HFFc6 (cell line): ENCODE results near the gene EVA1B. TPM values are rescaled to one million over a fixed set of nuclear protein-coding genes. Genes with fewer than 3 reads are reported as not detected.
A peak's percentile ranks its signal among the peaks of the same experiment; 100 is the strongest.

ENCODE experiments used
- DNase-seq: peaks from one replicate; pipeline ENCODE4 v3.0.0-alpha.2; 2018
- H3K27ac Mint-ChIP-seq: 2 replicates; pipeline ENCODE4 v1.8.0; 2020; ENCODE audit warnings: mild to moderate bottlenecking, mixed read lengths
- H3K27me3 Mint-ChIP-seq: 2 replicates; pipeline ENCODE4 v1.8.0; 2021; ENCODE audit warnings: mild to moderate bottlenecking, moderate library complexity, mixed read lengths; ENCODE audit not compliant: insufficient read depth
- H3K36me3 Mint-ChIP-seq: 2 replicates; pipeline ENCODE4 v1.8.0; 2021; ENCODE audit warnings: low read depth, mixed read lengths
- H3K4me1 Mint-ChIP-seq: 2 replicates; pipeline ENCODE4 v1.8.0; 2020; ENCODE audit warnings: low read depth, mixed read lengths
- H3K4me3 Mint-ChIP-seq: 2 replicates; pipeline ENCODE4 v1.8.0; 2020; ENCODE audit warnings: mild to moderate bottlenecking, moderate library complexity, mixed read lengths
- H3K9me3 Mint-ChIP-seq: 2 replicates; pipeline ENCODE4 v1.8.0; 2020; ENCODE audit warnings: mild to moderate bottlenecking, mixed read lengths
- total RNA-seq, 6 experiments: library from RNA; stranded (reverse); fragmentation: NEBNext Ultra II Directional; extraction: Animal tissue kit (Norgen Biotek cat#: 25700); gene quantifications; 2 replicates in 1 of 6; 3 replicates in 5 of 6; pipeline ENCODE4 v1.2.3, GENCODE V29; 2021
- TF ChIP-seq, protein P1 (sequence below): fragments of 200-600 bp; sonication (generic); IDR thresholded peaks from 2 replicates; pipeline ENCODE4 v1.5.0; 2021; ENCODE audit warnings: antibody characterized with exemption, mild to moderate bottlenecking

Gene EVA1B
- total RNA-seq, 6 experiments from 2014 or later, result 152 to 206 (median 155) TPM

DNA sequence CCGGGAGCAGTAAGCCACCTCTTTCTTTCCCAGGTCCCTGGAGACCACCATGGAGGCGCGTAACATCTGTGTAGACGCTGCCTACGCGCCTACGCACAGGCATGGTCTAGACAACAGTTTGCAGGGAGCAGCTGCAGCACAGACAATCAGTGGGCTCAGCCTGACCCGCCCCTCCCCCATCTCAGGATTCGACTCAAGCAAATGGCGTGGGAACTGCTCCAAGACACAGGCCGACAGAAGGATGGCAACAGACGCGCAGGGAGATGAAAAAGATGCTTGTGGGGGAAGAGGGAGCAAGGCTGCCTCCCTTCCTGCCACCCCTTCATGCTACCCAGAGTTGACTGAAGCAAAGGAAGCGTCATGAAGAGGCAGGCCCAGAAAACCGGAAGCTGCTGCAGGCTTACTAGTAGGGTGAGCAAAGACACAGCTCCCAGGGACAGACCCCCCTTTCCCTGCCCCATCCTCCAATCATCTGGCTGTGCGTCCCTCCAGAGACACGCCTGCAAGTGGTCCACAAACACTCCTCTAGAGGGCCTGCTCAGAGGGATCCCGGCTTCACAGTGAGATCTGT, 42.7 kb upstream of the EVA1B start:
- TF ChIP-seq, protein P1, sequence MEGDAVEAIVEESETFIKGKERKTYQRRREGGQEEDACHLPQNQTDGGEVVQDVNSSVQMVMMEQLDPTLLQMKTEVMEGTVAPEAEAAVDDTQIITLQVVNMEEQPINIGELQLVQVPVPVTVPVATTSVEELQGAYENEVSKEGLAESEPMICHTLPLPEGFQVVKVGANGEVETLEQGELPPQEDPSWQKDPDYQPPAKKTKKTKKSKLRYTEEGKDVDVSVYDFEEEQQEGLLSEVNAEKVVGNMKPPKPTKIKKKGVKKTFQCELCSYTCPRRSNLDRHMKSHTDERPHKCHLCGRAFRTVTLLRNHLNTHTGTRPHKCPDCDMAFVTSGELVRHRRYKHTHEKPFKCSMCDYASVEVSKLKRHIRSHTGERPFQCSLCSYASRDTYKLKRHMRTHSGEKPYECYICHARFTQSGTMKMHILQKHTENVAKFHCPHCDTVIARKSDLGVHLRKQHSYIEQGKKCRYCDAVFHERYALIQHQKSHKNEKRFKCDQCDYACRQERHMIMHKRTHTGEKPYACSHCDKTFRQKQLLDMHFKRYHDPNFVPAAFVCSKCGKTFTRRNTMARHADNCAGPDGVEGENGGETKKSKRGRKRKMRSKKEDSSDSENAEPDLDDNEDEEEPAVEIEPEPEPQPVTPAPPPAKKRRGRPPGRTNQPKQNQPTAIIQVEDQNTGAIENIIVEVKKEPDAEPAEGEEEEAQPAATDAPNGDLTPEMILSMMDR, result peak; percentile 15; the same call in 1 of the 2 replicates
- H3K4me1 Mint-ChIP-seq, result peaks cover 54% of the 10 kb centered on the region
- H3K4me3 Mint-ChIP-seq, result peak overlapping the region; percentile 65
- peaks cover 2% of the 10 kb centered on the region; the same call in 1 of the 2 replicates for H3K27me3 Mint-ChIP-seq
- peaks cover 8% of the 10 kb centered on the region; the same call in 1 of the 2 replicates for H3K36me3 Mint-ChIP-seq
- H3K27ac Mint-ChIP-seq, result peak overlapping the region; percentile 93
- peak; percentile 62 for DNase-seq
- no peaks in the 10 kb centered on the region for H3K9me3 Mint-ChIP-seq

DNA sequence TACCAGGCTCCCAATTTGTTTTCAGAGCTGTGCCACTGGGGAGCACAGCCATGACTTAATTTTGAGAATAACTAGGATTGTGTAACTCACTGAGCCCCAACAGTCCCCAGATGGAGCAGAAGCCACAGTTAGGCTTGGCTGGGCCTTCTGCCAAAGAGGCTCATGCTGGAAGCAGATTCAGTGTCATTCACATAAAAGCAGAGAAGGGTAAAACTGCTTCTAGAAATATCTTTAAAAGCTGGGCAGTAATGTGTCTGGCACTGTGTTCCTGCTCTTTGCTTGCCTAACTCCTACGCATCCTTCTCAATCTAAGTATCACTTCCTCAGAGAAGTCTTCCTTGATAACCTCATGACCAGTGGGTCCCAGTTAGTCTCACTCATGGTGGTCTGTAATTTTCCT, 41.9 kb upstream of the EVA1B start:
- Mint-ChIP-seq H3K4me3 (peak overlapping the region; percentile 65), H3K27me3 (peaks cover 2% of the 10 kb centered on the region; the same call in 1 of the 2 replicates), H3K4me1 (peaks cover 61% of the 10 kb centered on the region), H3K9me3 (no peaks in the 10 kb centered on the region), H3K36me3 (peaks cover 14% of the 10 kb centered on the region; the same call in 1 of the 2 replicates), H3K27ac (peak overlapping the region; percentile 93)
- TF ChIP-seq, protein P1, result no peak
- peak; percentile 73 for DNase-seq

DNA sequence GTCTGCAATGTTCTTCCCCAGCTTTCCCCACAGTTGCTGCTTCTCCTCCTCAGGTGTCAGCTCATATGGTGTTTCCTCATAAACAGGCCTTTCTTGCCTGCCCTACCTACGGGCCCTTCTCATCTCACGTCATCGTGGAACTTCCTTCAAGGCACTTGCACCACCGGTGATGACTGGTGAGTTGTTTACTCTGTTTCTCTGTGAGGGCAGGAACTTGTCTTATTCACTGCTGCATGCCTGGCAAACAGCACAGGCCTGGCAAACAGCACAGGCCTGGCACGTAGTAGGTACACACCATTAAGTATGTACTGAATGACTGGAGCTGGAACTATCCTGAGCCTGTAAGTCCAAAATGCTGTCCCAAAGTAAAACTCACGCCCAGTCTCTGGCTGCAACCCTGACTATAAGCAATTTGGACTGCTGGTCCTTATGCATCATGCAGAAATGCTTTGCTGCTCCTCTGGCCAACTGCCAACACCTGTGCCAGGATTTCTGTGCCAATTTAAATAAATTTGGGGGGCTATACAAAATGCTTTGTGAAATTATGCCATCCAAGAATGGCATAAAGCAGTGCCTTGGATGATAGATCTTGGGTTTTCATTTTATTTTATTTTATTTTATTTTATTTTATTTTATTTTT, 36.6 kb upstream of the EVA1B start:
- H3K27ac Mint-ChIP-seq, result peak overlapping the region; percentile 13
- TF ChIP-seq, protein P1, result no peak
- no peaks in the 10 kb centered on the region for H3K27me3 Mint-ChIP-seq
- H3K4me1 Mint-ChIP-seq, result peaks cover 30% of the 10 kb centered on the region
- no peak overlapping the region for H3K4me3 Mint-ChIP-seq
- DNase-seq, result no peak
- peaks cover 35% of the 10 kb centered on the region for H3K36me3 Mint-ChIP-seq
- H3K9me3 Mint-ChIP-seq, result no peaks in the 10 kb centered on the region

DNA sequence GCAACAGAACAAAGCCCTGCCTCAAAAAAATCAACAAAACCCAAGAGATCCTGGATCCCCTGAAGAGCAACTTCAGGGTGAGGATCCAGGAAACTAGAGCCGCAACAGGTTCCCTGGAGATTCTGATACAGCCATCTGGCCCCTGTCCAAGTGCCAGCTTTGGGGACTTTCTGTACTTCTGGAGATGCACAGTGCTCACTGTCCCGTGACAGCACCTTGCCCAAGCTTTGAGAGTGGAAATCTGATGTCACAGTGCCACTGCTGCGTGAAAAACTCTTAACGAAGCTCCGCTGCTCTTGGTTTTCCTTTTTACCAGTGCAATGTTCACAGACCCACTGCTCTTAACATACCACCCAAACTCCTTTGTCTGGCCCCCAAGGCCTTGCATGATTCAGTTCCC, 35.9 kb upstream of the EVA1B start:
- Mint-ChIP-seq H3K9me3 (no peaks in the 10 kb centered on the region), H3K4me3 (no peak overlapping the region), H3K27ac (no peak overlapping the region), H3K4me1 (peaks cover 32% of the 10 kb centered on the region), H3K36me3 (peaks cover 39% of the 10 kb centered on the region), H3K27me3 (no peaks in the 10 kb centered on the region)
- TF ChIP-seq, protein P1, result no peak
- no peak for DNase-seq

DNA sequence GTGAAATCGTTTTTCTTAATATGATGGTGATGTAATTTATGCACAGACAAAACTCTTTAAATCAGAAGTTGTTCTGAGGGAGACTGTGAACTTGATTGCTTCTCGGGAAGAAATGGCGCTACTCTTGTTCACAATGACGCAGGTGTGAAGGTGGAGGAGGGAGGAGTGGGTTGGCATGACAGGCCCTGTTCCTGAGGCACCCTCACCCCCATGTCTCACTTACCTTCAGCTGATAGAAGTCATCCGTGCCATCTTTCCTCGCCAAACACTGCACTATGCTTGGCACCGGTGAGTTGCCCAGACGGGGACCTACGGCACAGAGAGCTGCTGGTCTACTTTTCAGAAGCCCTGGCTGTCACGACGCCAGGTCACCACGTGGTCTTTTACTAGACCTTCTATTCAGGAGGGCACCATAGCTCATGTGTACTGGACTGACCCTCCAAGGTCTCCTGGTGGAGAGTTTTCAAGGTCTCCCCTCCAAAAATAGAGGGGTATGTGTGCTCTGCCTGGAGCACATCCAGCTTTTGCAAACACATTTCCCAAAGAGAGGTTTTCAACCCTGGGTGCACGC, 35.2 kb upstream of the EVA1B start:
- H3K4me3 Mint-ChIP-seq, result no peak overlapping the region
- H3K4me1 Mint-ChIP-seq, result peaks cover 40% of the 10 kb centered on the region
- DNase-seq, result no peak
- H3K36me3 Mint-ChIP-seq, result peaks cover 44% of the 10 kb centered on the region
- TF ChIP-seq, protein P1, result no peak
- H3K9me3 Mint-ChIP-seq, result no peaks in the 10 kb centered on the region
- no peaks in the 10 kb centered on the region for H3K27me3 Mint-ChIP-seq
- H3K27ac Mint-ChIP-seq, result no peak overlapping the region
